HG02798 (cell line): ENCODE measurements around the gene RPS8.
"Not testable (repeated sequence)": the region's sequence is repeated elsewhere in the genome, so short reads cannot be mapped to it uniquely, and the experiment has no call there.

ENCODE experiments used
- ATAC-seq: cut with Tn5 transposase; IDR thresholded peaks from one replicate; pipeline ENCODE4 v1.9.1; 2021; ENCODE audit warnings: mild to moderate bottlenecking; ENCODE audit not compliant: unreplicated experiment, poor library complexity

The RPS8 gene

DNA sequence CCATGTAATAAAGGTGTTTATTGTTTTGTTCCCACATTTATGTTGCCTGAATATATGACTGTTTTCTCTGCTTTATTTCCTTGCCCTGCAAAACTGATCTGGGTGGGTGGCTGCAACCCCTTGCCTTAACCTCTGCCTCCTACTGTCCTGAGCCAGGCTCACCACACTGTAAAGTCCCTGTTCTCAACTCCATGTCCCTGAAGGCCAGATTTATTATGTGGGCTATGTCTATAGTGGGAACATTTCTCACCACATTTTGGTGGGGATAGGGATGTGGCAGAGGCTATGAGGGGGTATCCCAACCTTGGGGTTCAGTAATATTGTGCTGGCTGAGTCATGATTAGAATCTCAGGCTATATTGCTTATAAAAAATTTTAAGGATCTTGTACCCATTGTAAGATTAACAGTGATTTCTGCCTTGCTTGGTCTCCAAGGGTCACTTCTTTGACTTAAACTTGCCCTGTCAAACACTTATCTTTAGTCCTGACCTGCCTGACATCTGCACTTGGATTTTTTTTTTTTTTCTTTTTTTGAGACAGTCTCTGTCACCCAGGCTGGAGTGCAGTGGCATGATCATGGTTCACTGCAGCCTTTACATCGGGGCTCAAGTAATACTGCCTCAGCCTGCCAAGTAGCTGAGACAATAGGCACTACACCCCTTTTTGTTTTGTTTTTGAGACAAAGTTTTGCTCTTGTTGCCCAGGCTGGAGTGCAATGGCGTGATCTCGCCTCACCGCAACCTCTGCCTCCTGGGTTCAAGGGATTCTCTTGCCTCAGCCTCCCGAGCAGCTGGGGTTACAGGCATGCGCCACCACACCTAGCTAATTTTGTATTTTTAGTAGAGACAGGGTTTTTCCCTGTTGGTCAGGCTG, 3.6 kb downstream of the RPS8 start:
- ATAC-seq: no peak

DNA sequence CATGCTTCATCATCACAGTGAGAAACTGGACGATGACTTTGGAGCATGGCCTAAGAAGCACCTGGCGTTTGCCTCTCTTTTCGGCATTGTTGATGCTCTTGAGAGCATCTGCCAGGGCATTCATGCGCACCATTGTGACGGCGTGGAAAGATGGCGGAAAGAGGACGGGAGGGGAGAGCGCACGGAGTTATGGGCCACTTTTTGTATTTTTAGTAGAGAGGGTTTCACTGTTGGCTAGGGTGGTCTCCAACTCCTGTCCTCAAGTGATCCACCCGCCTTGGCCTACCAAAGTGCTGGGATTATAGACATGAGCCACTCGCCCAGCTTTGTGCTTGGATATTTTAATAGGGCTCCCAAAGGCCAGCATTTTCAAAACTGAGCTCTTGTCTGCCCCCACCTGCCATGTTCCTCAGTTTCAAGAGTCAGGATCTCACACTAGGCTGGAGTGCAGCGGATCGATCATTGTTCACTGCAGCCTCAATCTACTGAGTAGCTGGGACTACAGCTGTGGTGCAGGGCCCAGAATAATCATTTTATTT, 5.3 kb downstream of the RPS8 start:
- ATAC-seq: no peak

DNA sequence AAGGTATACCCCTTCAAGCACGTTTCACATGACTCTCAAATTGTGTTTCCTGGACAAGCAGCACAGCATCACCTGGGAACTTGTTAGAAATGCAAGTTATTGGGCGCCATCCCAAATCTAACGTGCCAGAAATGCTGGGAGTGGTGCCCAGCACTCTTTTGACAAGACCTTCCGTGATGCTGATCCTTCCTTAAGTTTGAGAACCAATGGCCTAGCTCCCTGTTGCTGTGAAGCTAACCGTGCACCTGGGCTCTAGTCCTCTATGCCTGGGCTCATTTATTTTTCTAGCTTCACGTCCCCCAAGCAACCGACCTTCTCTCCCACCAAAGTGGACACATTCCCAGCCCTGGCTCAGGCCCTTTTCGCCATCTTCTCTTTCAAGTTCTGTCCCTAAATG, 8.4 kb downstream of the RPS8 start:
- no peak for ATAC-seq

DNA sequence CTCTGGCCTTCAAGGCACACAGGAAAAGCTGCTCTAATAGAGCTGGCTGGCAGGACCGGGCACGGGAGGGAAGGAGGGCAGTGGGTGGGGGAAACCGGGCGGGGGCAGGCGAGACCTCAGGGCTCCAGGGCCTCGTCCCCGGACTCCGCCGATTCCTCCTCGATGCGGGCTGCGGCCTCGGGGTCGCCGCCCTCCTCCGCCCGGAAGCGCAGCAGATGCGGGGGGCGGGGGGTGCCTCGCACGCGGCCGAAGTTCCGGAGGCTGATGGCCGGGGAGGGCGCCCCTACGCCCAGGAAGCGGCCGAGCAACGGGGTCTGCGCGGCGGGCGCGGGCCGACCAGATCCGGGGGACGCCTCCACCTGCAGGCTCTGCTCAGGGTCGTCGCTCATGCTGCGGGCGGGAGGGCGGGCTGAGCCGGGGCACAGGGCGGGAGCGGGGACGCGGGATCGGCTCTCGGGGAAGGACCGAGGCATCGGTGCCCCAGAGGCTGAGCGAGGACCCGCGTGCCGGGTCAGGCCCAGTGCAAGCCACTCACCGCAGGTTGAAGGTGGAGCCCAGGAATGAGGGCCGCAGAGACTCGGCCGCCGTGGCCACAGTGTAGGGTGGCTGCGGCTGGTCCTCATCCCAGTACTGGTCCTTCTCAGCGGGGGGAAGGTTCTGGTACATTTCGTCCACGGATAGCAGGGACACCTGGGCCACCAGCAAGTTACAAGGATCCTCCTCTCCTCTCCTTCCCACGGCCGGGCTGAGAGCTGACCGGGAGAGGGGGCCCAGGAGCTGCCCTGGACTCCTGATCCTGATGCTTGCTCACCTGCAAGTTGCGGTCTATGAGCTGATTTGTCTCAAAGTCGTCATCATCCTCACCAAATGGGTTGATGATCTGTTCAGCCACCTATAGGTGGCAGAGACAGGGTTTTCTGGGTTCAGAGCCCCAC, 9.0 kb downstream of the RPS8 start:
- no peak for ATAC-seq

DNA sequence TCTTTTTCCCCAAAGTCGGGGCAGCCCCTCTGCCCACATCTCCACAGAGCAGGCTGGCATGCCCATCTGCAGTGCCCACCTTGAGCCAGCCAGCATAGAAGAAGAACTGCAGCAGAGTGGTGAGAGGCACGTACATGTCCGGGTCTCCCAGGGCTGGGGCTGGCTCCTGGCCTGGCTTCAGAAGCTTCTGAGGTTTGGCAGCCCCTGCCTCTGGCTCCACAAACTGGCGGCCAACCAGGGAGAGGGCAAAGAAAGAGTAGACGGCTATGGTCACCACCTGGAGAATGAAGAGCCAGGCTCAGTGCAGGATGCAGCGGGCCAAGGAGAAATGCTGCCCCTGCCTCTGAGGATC, 9.7 kb downstream of the RPS8 start:
- no peak for ATAC-seq

DNA sequence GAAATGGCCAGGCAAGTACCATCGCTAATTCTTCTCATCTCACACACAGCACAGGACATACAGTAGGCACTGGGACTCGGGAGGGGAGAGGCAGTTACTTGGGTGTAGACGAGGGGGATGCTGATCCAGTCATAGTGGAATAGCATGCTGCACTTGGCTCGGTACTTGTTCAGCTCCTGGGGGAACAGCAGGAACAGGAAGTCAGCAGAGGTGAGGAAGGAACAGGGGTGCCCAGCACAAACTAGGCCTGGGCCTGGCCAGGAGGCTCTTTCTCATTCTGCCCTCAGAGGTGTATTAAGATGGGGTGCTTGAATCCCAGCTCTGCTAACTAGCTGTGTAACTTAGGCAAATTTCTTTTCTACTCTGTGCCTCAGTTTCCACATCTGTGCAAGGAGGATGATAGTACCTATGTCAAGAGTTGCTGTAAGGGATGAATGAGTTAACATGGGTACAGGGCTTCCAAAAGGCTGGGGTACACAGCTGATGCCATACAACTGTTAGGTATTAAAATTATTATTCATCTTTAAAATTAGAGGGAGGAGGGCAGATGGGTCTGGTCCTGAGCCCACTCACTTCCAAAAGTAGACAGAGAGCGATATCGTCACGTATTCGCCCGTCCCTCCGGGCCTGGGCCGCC, 10.3 kb downstream of the RPS8 start:
- ATAC-seq: no peak

DNA sequence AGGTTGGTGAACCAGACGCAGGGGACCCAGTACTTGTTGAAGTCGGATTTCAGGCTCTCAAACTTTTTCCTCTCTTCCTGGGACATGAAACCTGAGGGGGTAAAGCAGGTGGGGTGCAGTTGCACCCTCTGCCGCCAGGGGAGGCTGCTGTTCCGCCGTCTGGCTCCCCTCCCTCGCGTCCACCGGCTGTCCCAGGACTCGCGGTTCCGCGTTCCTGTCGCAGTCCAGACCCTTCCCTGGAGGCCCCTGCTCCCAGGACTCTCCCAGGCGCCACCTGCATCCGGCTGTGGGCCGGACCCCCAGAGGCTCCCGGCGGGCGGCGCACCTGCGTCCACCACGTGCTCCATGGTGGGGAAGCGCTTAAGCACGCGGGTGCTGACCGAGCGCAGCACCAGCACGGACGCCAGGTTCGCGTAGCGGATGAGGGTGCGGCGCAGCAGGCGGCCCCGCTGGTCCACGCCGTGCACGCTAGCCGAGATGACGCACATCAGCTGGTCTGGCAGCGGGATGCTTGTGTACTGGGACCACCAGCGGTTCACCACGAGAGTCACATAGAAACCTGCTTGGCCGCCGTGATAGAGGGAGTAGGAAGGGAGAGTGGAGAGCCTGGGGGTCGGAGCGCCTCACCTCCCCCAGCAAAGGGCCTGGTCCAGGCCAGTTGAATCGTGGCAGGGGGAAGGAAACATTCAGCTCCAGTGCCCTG, 10.9 kb downstream of the RPS8 start:
- ATAC-seq: peak; percentile 48

DNA sequence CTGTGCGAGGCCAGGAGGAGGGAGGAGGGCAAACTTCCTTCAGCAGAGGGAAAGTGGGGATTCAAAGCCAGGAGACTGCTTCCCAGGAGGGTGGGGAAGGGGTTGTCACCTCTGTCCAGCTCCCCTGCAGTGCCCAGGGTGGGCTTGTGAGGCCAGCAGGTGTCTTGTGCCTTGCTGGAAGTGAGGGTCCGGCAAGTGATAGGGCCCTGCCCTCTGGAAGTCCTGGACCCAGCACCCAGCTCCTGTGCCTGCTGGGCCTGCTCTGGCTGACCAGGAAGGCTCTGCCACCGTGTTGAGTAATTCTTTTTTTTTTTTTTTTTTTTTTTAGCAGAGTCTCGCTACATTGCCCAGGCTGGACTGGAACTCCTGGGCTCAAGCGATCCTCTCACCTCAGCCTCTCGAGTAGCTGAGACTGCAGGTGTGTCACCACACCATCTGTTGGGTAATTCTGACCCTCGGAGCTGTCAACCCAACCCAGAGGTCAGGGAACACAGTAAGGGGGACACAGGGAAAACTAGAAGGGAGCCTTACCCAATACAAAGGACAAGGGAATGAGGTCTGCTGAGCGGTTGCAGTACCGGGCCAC, 11.6 kb downstream of the RPS8 start:
- ATAC-seq: no peak

DNA sequence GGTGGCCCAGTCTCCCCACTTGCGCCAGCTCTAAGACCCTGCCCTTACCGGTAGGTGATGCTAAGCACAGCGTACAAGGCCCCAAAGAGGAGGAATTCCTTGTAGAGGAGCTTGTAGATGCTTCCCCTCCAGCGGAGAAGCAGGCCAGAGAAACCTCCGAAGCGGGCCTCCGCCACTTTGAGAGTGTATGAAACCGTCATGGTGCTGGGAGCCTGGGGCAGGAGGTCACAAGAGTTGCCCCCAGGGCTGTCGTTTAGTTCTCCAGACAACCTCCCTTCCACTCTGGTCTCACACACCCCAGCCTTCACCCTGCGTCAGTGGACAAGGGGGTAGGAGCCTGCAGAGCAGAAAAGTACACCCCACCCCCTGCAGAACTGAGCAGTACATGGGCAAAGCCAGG, 12.2 kb downstream of the RPS8 start:
- ATAC-seq: no peak

DNA sequence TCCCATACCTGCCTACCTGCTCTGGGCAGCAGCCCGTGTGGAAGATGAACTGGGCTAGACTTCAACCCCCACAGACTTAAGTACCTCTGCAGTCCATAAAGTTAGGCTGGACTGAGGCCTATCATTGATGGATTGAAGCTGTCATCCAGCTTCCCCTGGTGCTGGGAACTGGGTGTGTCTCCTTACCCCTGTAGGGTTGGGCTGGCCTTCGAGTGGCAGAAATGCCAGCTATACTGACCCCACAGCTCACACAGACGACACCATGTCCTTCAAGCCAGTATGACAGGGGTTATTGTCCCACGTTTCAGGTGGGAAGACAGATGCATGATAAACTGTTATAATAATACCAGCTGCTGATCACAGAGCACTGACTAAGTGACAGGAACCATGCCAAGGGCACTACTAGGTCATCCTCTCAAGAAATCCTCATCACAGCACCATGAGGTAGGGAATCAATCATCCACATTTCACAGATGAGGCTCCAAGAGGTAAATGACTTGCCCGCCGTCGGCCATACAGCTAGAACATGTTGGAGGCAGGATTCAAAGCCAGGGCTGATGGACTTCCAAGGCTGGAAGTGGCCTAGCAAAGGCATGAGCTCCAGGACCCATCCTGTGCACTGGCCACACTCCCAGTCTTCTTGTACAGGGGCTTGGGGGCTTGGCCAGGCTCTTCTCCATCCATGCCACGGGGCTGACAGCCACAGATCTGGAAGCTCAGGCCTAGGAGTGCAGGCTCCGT, 12.9 kb downstream of the RPS8 start, which contains the start of gene BEST4:
BEST4 (minus strand) TSS at position 51 of the 741 bp plus-strand sequence. CDS start 465 bp downstream, outside the sequence.
- ATAC-seq: no peak

DNA sequence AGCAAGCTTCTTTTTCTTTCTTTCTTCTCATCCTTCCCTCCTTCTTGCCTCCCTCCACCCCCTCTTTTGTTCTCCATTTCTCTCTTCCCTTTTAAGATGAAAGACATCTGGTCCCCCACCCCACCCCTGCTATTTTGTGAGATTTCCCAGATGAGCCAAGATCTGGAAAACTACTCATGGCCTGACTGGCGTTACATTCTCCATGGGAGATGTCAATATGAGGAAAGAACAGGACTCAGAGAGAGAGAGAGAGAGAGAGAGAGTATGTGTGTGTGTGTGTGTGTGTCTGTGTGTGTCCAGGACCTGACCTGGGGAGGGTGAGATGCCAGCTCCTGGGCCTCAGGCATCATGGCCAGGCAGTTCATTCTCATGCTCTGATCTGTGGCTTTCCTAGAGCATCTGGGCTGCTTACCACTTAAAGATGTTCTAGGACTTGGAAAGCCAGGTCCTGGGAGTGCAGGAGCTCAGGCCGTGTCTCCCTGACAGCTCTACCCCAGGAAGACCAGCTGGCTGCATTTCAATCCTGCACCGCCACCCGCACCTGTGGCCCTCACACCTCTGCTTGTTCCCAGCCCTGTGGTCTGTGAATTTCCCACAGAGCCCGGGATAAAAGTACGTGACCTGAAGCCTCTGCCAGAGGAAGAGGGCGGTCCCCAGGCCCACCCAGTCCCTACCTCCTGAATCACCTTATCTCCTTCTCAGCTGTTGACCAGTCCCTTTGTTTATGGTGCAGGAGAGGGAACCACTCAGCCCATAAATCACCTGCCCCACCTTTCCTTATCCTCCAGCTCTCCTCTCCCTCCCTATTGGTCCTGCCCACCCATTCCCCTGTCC, 15.8 kb downstream of the RPS8 start:
- no peak for ATAC-seq

DNA sequence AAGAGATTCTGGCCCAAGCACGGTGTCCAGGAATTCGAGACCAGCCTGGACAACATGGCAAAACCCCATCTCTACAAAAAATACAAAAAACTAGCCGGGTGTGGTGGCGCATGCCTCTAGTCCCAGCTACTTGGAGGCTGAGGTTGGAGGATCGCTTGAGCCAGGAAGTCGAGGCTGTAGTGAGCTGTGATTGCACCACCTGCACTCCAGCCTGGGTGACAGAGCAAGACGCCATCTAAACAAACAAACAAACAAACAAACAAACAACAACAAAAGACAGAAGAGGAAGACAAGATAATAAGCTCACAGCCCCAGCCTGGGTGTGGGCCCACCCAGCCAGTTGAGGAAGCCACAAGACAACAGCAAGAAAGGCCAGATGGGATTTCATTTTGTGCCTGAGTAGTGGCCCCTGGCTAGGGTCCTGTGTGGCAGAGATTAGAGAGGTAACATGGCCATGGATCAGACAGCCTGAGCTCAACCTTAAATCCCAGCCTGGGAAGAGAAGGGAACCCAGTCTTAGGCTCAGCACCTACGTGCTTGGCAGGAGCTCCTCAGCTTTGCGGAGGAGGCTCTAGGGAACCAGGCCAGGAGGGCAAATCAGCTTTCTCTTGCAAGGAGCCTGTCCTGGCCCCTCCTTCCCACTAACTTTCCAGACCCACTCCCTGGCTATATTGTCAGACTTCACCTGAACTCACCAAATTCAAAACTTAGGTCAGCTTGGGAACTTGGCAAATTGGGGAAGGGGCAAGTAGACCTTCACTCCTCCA, 17.6 kb downstream of the RPS8 start:
- ATAC-seq: no peak

DNA sequence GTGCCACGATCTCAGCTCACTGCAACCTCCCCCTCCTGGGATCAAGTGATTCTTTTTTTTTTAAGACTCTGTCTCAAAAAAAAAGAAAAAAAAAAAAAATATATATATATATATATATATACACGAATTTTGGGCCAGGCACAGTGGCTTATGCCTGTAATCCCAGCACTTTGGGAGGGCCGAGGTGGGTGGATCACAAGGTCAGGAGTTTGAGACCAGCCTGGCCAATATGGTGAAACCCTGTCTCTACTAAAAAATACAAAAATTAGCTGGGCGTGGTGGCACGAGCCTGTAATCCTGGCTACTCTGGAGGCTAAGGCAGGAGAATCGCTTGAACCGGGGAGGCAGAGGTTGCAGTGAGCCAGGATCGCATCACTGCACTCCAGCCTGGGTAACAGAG, 22.5 kb downstream of the RPS8 start:
- ATAC-seq: not testable (repeated sequence)

DNA sequence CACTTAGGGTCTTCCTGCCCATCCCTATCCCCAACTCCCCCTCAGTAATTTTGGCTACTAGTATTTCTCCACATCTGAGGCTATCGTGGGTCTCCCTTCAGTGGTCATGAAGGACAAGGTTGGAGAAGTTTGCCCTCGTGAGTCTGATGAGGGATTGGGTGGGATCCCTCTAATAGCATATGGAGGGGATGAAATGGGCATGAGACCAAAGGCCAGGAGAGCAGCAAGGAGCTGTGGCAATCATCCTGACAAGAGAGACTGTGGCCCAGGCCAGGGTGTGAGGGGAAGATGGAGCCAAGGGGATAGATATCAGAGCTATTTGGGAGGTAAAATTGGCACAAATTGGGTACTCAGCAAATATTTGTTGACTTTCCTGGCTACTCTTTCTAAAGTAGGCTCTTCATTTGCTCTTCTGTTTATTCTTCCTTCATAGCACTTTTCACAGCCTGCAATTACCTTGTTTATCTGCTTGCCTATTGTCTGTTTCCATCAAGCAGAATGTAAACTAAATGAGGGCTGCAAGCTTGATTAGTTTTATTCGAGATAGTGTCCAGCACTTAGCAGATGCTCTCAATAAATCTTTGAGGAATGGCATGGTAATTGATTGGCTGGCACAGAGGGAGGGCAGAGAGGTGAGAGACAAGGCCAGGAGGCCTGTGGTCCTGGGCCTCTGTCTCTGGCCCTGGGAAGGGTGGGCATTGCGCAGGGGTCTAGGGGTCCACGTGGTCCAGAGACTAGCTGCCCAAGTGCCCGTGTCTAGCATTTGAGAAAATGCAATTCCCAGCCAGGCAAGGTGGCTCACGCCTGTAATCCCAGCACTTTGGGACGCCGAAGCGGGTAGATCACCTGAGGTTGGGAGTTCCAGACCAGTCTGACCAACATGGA, 23.4 kb downstream of the RPS8 start:
- ATAC-seq: no peak

DNA sequence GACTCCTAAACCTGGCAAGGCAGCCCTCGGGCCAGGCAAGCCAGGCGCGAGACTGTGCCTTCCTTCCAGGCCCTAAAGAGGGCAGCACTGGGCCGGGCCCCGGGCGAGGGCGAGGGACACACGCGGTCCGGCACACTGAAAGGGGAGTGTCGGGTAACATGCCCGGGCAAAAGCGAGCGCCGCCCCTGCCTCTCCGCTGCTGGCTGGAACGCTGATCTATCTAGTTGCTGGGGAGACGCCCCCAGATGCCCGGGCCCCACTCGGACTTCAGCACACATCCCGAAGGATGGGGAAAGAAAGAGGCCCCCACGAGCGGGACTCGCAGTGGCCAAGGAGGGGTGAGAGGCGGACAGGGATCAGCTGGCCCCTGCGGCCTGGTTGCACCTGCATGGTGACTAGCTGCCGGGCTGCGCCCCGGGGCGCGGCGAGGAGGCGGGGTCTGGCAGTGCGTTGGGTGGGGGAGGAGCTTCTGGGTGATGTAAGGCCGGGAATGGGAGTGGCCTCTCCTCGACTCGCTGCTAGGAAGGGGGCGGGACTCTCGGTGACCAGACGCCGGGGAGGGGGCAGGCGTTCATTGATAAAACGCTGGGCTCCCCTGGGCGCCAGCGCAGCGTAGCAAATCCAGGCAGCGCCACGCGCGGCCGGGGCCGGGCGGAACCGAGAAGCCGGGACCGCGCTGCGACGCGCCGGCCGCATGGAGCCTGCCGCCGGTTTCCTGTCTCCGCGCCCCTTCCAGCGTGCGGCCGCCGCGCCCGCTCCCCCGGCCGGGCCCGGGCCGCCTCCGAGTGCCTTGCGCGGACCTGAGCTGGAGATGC, 24.6 kb downstream of the RPS8 start, which contains the start of gene PLK3:
PLK3 (plus strand) TSS at position 608 of the 815 bp plus-strand sequence; CDS start at position 695, 87 bp downstream.
- peak; percentile 88 for ATAC-seq
